Choroid plexus epithelial cell (primary cell): ENCODE results near the gene SNED1.

Experiments
- DNase-seq: peaks from one replicate; pipeline ENCODE4 v3.0.0-alpha.2; 2010; ENCODE audit warnings: low read depth
- H3K4me3 ChIP-seq: 2 replicates; pipeline ENCODE4 v1.5.1; 2011; ENCODE audit warnings: low read depth, mild to moderate bottlenecking, control low read depth, low read length, moderate library complexity
- TF ChIP-seq, protein P1 (sequence below): conservative IDR thresholded peaks from 2 replicates; pipeline ENCODE4 v1.5.1; 2011; ENCODE audit warnings: low read depth, mild to moderate bottlenecking, control low read depth, inconsistent platforms, low read length, moderate library complexity

Gene SNED1

DNA sequence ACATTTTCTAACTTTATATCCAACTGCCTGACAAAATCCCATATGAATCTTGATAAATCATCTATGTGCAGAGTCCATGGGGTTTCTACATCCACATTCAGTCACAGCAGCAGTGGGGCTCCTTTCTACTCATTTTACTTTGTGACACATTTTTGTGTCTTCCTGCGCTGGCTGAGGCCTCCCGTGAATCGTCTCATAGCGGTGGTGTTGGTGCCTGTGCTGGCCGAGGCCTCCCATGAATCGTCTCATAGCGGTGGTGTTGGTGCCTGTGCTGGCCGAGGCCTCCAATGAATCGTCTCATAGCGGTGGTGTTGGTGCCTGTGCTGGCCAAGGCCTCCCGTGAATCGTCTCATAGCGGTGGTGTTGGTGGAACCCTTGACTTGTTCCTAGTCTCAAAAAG lies 17.0 kb downstream of the SNED1 start:
- no peak overlapping the region for H3K4me3 ChIP-seq
- no peak for DNase-seq
- TF ChIP-seq, protein P1, sequence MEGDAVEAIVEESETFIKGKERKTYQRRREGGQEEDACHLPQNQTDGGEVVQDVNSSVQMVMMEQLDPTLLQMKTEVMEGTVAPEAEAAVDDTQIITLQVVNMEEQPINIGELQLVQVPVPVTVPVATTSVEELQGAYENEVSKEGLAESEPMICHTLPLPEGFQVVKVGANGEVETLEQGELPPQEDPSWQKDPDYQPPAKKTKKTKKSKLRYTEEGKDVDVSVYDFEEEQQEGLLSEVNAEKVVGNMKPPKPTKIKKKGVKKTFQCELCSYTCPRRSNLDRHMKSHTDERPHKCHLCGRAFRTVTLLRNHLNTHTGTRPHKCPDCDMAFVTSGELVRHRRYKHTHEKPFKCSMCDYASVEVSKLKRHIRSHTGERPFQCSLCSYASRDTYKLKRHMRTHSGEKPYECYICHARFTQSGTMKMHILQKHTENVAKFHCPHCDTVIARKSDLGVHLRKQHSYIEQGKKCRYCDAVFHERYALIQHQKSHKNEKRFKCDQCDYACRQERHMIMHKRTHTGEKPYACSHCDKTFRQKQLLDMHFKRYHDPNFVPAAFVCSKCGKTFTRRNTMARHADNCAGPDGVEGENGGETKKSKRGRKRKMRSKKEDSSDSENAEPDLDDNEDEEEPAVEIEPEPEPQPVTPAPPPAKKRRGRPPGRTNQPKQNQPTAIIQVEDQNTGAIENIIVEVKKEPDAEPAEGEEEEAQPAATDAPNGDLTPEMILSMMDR: no peak

DNA sequence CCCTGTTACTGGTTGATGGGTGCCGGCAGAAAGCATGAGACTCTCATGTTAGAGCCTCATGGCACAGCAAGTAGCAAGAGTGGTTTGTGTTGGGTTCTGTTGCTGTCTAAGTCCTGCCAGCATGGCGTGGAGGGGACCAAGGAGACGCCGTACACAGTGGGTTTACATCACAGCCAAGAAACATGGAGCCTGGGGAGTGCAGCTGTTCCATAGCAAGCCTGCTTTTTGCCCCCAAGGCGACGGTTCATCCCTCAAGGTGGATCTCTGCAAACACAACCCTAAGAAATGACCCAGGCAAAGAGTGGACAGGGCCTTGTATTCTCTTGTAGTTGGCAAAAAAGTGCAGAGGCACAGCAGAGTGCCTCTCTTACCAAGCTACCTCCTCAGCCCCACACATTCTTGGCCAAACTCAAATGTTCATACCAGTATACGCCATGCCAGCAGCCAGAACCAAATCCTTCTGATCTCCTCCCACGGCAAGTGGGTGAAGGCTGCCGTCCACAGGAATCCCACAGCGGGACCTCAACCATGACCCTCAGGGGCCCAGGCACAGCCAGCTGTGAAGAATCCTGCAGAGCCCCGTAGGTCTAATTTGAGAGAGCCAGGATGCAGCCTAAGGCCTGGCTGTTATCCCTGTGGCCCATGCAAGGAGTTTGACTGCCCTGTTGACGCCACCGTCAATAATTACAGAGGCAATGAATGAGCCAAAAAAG lies 19.0 kb downstream of the SNED1 start:
- no peak overlapping the region for H3K4me3 ChIP-seq
- TF ChIP-seq, protein P1: no peak
- DNase-seq: no peak

DNA sequence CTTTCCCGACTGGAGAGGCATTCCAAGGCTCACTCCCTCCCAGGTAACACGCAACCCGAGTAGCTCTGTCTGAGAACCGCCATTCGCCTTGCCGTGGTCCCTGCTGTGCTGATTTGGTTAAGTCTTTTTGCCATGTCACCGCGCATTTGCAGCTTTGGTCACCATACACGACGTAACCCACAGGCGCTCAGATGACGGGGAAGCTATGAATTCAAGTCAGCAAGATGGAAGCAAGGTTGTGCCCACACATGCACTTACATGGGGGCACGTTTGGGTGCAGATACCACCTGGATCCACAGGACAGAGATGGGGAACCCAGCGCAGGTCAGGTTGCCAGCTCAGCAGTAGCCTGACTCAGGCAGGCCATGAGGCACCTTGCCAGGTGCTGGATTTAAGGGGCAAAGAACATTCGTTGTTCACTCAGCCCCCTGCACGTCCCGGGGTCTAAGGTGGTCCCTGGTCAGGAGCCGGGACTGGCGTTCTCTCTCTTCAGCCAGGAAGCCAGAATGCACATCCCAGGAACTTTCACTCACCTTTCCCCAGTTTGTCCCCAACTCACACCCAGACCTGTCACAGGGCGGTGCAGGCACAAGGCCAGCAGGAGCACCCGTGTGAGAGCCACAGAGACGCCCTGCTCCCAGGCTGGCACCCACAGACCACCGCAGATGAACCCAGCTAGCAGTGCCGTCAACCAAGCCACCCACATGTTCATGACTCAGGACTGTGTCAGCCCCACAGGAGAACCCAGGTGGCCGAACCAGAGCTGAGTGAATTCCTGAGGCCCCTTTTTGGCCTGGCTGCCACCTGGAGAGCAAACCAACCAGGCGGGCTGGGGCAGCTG lies 19.9 kb downstream of the SNED1 start:
- no peak overlapping the region for H3K4me3 ChIP-seq
- DNase-seq: no peak
- TF ChIP-seq, protein P1: no peak

DNA sequence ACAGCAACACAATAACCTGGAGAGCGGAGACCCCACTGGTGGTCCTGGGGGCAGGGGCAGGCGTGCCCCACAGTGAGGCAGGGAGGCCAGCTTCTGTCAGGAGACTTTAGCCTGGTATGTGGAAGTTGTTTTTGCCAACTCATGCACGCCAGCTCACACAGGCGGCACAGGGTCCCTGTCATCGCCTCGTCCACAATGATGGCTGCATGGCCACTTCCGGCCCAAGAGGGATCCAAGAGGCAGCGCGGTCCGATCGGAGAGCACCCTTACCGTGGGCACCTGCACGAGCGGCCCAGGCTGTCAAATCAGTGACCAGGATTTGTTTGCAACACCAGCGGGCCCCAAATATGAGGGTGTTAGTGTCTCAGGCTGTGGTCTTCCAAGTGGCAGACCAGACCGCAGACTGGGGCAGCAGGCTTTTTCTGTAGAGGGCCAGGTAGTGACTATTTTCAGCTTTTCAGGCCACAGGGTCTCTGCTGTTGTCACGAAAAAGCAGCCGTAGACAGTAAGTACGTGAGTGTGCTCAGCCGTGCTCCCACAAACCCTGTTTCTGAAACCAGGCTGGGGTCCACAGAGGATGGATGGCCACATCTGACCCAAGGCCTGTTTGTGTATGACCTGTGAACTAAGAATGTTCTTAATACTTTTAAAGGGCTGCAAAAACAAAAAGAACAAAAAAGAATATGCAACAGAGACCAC lies 21.2 kb downstream of the SNED1 start:
- TF ChIP-seq, protein P1: no peak
- no peak overlapping the region for H3K4me3 ChIP-seq
- DNase-seq: no peak

DNA sequence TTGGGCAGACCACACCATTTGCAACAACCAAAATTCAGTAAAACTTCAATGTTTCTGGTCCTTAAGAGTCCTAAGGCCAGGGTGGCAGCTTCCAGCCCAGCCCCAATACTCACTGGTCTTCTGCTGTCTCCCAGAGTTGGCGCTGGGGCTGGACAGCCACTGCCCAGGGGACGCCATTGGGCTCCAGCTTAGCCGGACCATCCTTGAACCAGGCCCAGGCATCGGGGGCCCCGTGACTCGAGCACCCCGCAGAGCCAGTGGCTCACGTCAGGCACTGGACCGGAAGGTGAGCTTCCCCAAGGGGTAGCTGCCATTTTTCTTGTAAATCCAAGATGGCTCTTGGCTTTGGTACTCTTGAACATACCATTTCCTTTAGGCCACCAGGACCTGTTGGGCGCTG lies 21.8 kb downstream of the SNED1 start:
- no peak for DNase-seq
- no peak overlapping the region for H3K4me3 ChIP-seq
- TF ChIP-seq, protein P1: no peak

DNA sequence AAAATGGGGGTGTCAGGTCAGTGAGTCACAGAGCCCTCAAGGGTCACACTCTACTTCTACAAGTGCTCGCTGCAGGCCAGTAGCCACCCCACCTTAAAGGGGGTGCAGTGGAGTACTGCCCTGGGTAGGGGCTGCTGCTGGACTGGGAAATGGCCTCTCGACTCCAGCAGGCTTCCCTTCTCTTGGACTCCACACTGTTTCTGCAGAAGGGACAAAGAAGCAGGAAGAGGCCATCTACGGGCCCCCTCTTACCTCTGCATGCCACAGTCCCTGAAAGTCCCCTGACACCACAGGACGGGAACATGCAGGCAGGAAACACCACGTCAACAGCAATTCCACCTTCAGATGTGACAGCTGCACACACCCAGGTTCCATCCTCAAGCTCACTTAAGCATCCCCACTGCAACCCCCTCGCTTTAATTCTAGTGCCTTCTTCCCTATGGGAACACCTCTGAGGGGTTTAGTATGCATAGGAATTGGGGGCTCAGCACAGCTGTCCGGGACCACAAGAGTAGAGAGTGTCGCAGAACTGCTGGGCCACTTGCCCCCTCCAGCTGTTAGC lies 22.3 kb downstream of the SNED1 start:
- no peak for DNase-seq
- TF ChIP-seq, protein P1: no peak
- H3K4me3 ChIP-seq: no peak overlapping the region
